Stimulated activated naive CD8-positive, alpha-beta T cell treated with anti-CD3 and anti-CD28 coated beads, Interleukin-15, Interleukin-2, amounts not matched to agents 100 ng/mL and 50 ng/mL, for 24 hours (primary cell): ENCODE data around the gene ESRRB.

Experiments used
- H3K27ac Mint-ChIP-seq: one replicate; pipeline ENCODE4 v1.8.0; 2021; ENCODE audit warnings: mild to moderate bottlenecking, mixed read lengths
- H3K27me3 Mint-ChIP-seq: one replicate; pipeline ENCODE4 v1.8.0; 2021; ENCODE audit warnings: mixed read lengths
- H3K36me3 Mint-ChIP-seq: one replicate; pipeline ENCODE4 v1.8.0; 2021; ENCODE audit warnings: low read depth, mixed read lengths
- H3K4me1 Mint-ChIP-seq: one replicate; pipeline ENCODE4 v1.8.0; 2021; ENCODE audit warnings: low read depth, mixed read lengths
- H3K4me3 Mint-ChIP-seq: one replicate; pipeline ENCODE4 v1.8.0; 2021; ENCODE audit warnings: mild to moderate bottlenecking, mixed read lengths
- H3K9me3 Mint-ChIP-seq: one replicate; pipeline ENCODE4 v1.8.0; 2021; ENCODE audit warnings: mixed read lengths

The ESRRB gene

GRCh38 chr14:76473481-76474263, 97.7 kb downstream of the ESRRB start:
- no peaks in the 10 kb centered on the region for H3K4me1 Mint-ChIP-seq
- peak overlapping the region; percentile 37 for H3K4me3 Mint-ChIP-seq
- H3K27ac Mint-ChIP-seq: no peak overlapping the region
- peaks cover 13% of the 10 kb centered on the region for H3K27me3 Mint-ChIP-seq
- no peaks in the 10 kb centered on the region for H3K9me3 Mint-ChIP-seq
- H3K36me3 Mint-ChIP-seq: no peaks in the 10 kb centered on the region

- Mint-ChIP-seq H3K36me3 (no peaks in the 10 kb centered on the region), H3K4me1 (no peaks in the 10 kb centered on the region), H3K4me3 (no peak overlapping the region), H3K27ac (no peak overlapping the region), H3K9me3 (no peaks in the 10 kb centered on the region), H3K27me3 (peaks cover under 1% of the 10 kb centered on the region)
Observed at GRCh38 chr14:76480426-76480825, 104.5 kb downstream of the ESRRB start.

GRCh38 chr14:76484355-76484754, 108.4 kb downstream of the ESRRB start:
- Mint-ChIP-seq H3K4me3 (no peak overlapping the region), H3K27ac (no peak overlapping the region), H3K9me3 (no peaks in the 10 kb centered on the region), H3K36me3 (no peaks in the 10 kb centered on the region), H3K27me3 (no peaks in the 10 kb centered on the region), H3K4me1 (no peaks in the 10 kb centered on the region)

- Mint-ChIP-seq H3K4me1 (no peaks in the 10 kb centered on the region), H3K4me3 (no peak overlapping the region), H3K27me3 (no peaks in the 10 kb centered on the region), H3K9me3 (no peaks in the 10 kb centered on the region), H3K36me3 (no peaks in the 10 kb centered on the region), H3K27ac (no peak overlapping the region)
Observed at GRCh38 chr14:76486251-76486743, 110.4 kb downstream of the ESRRB start.

- H3K27ac Mint-ChIP-seq: no peak overlapping the region
- no peaks in the 10 kb centered on the region for H3K4me1 Mint-ChIP-seq
- H3K9me3 Mint-ChIP-seq: no peaks in the 10 kb centered on the region
- H3K27me3 Mint-ChIP-seq: no peaks in the 10 kb centered on the region
- H3K4me3 Mint-ChIP-seq: no peak overlapping the region
- H3K36me3 Mint-ChIP-seq: no peaks in the 10 kb centered on the region
Observed at GRCh38 chr14:76488551-76488950, 112.6 kb downstream of the ESRRB start.

- H3K4me3 Mint-ChIP-seq: no peak overlapping the region
- no peaks in the 10 kb centered on the region for H3K9me3 Mint-ChIP-seq
- no peaks in the 10 kb centered on the region for H3K27me3 Mint-ChIP-seq
- H3K27ac Mint-ChIP-seq: no peak overlapping the region
- no peaks in the 10 kb centered on the region for H3K36me3 Mint-ChIP-seq
- no peaks in the 10 kb centered on the region for H3K4me1 Mint-ChIP-seq
Observed at GRCh38 chr14:76489667-76490066, 113.7 kb downstream of the ESRRB start.

GRCh38 chr14:76490111-76490510, 114.2 kb downstream of the ESRRB start:
- Mint-ChIP-seq H3K4me3 (no peak overlapping the region), H3K4me1 (no peaks in the 10 kb centered on the region), H3K27ac (no peak overlapping the region), H3K9me3 (no peaks in the 10 kb centered on the region), H3K27me3 (no peaks in the 10 kb centered on the region), H3K36me3 (no peaks in the 10 kb centered on the region)

- H3K27me3 Mint-ChIP-seq: no peaks in the 10 kb centered on the region
- H3K9me3 Mint-ChIP-seq: no peaks in the 10 kb centered on the region
- H3K4me3 Mint-ChIP-seq: no peak overlapping the region
- no peaks in the 10 kb centered on the region for H3K4me1 Mint-ChIP-seq
- H3K36me3 Mint-ChIP-seq: no peaks in the 10 kb centered on the region
- no peak overlapping the region for H3K27ac Mint-ChIP-seq
Observed at GRCh38 chr14:76490735-76491134, 114.8 kb downstream of the ESRRB start.

GRCh38 chr14:76491172-76491930, 115.4 kb downstream of the ESRRB start:
- Mint-ChIP-seq H3K4me1 (no peaks in the 10 kb centered on the region), H3K9me3 (no peaks in the 10 kb centered on the region), H3K27ac (no peak overlapping the region), H3K4me3 (no peak overlapping the region), H3K27me3 (no peaks in the 10 kb centered on the region), H3K36me3 (no peaks in the 10 kb centered on the region)

- Mint-ChIP-seq H3K4me3 (no peak overlapping the region), H3K27me3 (no peaks in the 10 kb centered on the region), H3K4me1 (no peaks in the 10 kb centered on the region), H3K27ac (no peak overlapping the region), H3K9me3 (no peaks in the 10 kb centered on the region), H3K36me3 (no peaks in the 10 kb centered on the region)
Observed at GRCh38 chr14:76495983-76496382, 120.0 kb downstream of the ESRRB start.

GRCh38 chr14:76496595-76496994, 120.7 kb downstream of the ESRRB start:
- no peak overlapping the region for H3K4me3 Mint-ChIP-seq
- H3K27me3 Mint-ChIP-seq: no peaks in the 10 kb centered on the region
- H3K9me3 Mint-ChIP-seq: no peaks in the 10 kb centered on the region
- no peak overlapping the region for H3K27ac Mint-ChIP-seq
- no peaks in the 10 kb centered on the region for H3K4me1 Mint-ChIP-seq
- no peaks in the 10 kb centered on the region for H3K36me3 Mint-ChIP-seq

GRCh38 chr14:76497550-76498462, 121.9 kb downstream of the ESRRB start:
- Mint-ChIP-seq H3K4me1 (no peaks in the 10 kb centered on the region), H3K9me3 (no peaks in the 10 kb centered on the region), H3K4me3 (no peak overlapping the region), H3K27me3 (no peaks in the 10 kb centered on the region), H3K27ac (no peak overlapping the region), H3K36me3 (no peaks in the 10 kb centered on the region)

GRCh38 chr14:76498463-76498935, 122.6 kb downstream of the ESRRB start:
- Mint-ChIP-seq H3K9me3 (no peaks in the 10 kb centered on the region), H3K4me1 (no peaks in the 10 kb centered on the region), H3K36me3 (no peaks in the 10 kb centered on the region), H3K27me3 (no peaks in the 10 kb centered on the region), H3K4me3 (no peak overlapping the region), H3K27ac (no peak overlapping the region)

GRCh38 chr14:76498976-76499375, 123.0 kb downstream of the ESRRB start:
- Mint-ChIP-seq H3K9me3 (no peaks in the 10 kb centered on the region), H3K36me3 (no peaks in the 10 kb centered on the region), H3K27ac (no peak overlapping the region), H3K4me1 (no peaks in the 10 kb centered on the region), H3K27me3 (no peaks in the 10 kb centered on the region), H3K4me3 (no peak overlapping the region)
